ENCODE data around the gene FOXR1. TPM values are rescaled to one million over a fixed set of nuclear protein-coding genes. Genes with fewer than 3 reads are reported as not detected.

Gene FOXR1
- total and polyA plus RNA-seq, 2 of the 8 experiments (the other 6 are each of a cell fraction or from before 2014, with no cell fraction given): not detected

DNA sequence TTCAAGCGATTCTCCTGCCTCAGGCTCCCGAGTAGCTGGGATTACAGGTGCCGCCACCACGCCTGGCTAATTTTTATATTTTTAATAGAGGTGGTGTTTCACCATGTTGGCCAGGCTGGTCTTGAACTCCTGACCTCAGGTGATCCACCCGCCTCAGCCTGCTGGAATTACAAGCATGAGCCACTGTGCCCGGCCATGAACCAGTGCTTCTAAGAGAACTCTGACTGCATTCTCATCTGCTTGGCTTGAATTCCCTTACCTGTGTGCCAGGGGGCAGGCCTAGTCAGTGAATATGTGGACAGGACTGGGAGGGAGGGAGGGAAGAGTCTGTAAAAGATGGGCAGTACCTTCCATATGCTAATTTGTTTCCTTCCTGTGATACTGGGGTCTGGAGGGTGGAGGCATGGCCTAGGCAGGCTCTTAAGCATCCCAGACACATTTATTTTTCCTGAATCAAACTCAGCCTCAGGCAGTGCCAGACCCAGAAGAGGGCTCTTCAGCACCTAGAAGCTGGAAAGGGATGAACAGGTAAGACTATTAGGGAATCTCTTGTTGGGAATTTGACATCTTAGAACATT, 40.0 kb downstream of the FOXR1 start:
- Histone ChIP-seq H3K79me2 (ENCODE audit: control insufficient read depth in 1 of 2, insufficient read depth in 2 of 2, low read length in 2 of 2) (peaks cover 0 to 7% of the 10 kb centered on the region in 2 experiments; a peak in 2 of 4 replicates), H4K91ac (replicated peaks; ENCODE audit: insufficient read length, low read length) (no peak overlapping the region), H2BK120ac (replicated peaks; ENCODE audit: low read depth, low read length) (no peak overlapping the region), H3K4ac (replicated peaks; ENCODE audit: insufficient read length, low read depth, low read length) (no peak overlapping the region), H4K20me1 (replicated peaks in 1 of 2; ENCODE audit: control insufficient read depth in 1 of 2, insufficient read depth in 2 of 2, low read length in 2 of 2) (peaks cover 3 to 4% of the 10 kb centered on the region in 2 experiments), H4K8ac (ENCODE audit: extremely low read depth, insufficient read depth, low read length) (no peak overlapping the region), H4K5ac (ENCODE audit: insufficient read length, low read depth, low read length) (no peak overlapping the region), H3K4me3 (ENCODE audit: extremely low read depth in 1 of 4, insufficient read depth in 2 of 4, low read depth in 3 of 4, low read length in 4 of 4) (no peak overlapping the region), H2BK20ac (ENCODE audit: low read length) (no peak overlapping the region), H3K27ac (ENCODE audit: low read depth, low read length) (no peak overlapping the region), H3K14ac (ENCODE audit: insufficient read length) (no peak overlapping the region), H3K9ac (replicated peaks in 1 of 4; ENCODE audit: extremely low read depth in 1 of 4, low read depth in 3 of 4, low read length in 3 of 4) (no peak overlapping the region), H3K9me3 (ENCODE audit: insufficient read depth in 2 of 2, low read depth in 1 of 2, low read length in 1 of 2) (no peaks in the 10 kb centered on the region), H2BK15ac (ENCODE audit: low read length) (no peak overlapping the region), H3K18ac (ENCODE audit: extremely low read depth, low read length) (no peak overlapping the region), H2AFZ (ENCODE audit: low read length) (no peak overlapping the region), H3K4me1 (replicated peaks in 1 of 4; ENCODE audit: control insufficient read depth in 3 of 4, insufficient read depth in 4 of 4, low read length in 3 of 4) (0 out of 7 replicates have a peak, but pooled peaks cover 0 to under 1% (median 0%) of the 10 kb centered on the region in 4 experiments), H2BK12ac (ENCODE audit: low read depth, low read length) (no peak overlapping the region), H3K4me2 (ENCODE audit: insufficient read depth in 1 of 2, low read depth in 2 of 2, low read length in 2 of 2) (no peak overlapping the region), H2BK5ac (ENCODE audit: low read depth, low read length) (no peak overlapping the region), H3K79me1 (ENCODE audit: low read depth, low read length) (no peaks in the 10 kb centered on the region), H3K27me3 (replicated peaks in 1 of 4; ENCODE audit: control insufficient read depth in 3 of 4, extremely low read depth in 1 of 4, insufficient read depth in 3 of 4, low read length in 3 of 4) (no peaks in the 10 kb centered on the region), H2AK5ac (ENCODE audit: low read depth, low read length) (no peak overlapping the region), H3K56ac (replicated peaks; ENCODE audit: insufficient read length, low read depth, low read length) (no peak overlapping the region), H3K23me2 (ENCODE audit: low read depth, low read length) (no peaks in the 10 kb centered on the region; the same call in 1 of the 2 replicates), H3K23ac (ENCODE audit: insufficient read length) (no peak overlapping the region), H3K36me3 (ENCODE audit: control insufficient read depth in 2 of 4, insufficient read depth in 4 of 4, low read length in 3 of 4) (peaks cover 30 to 74% (median 56%) of the 10 kb centered on the region in 4 experiments)
- FAIRE-seq: no peak
- POLR2A ChIA-PET (ENCODE audit: partially characterized antibody): interaction anchor here (1.0 to 18.5 kb wide), 4 partner anchors 12 to 46 kb away, joined by 3 to 264 read pairs (median 115); partner anchors contain the start of genes CENATAC and SLC37A4
- DNase-seq (ENCODE audit: low read depth in 1 of 2, low spot score in 2 of 2): no peak
- CTCF ChIA-PET (ENCODE audit: partially characterized antibody): interaction anchor here (0.7 to 1.2 kb wide), 4 partner anchors 17 to 154 kb away, joined by 3 to 5 read pairs (median 4); no protein-coding TSS in a partner anchor
- TF ChIP-seq CHD2 (IDR thresholded peaks at IDR 0.05; ENCODE audit: low read length): no peak
- no peak for TF ChIP-seq RAD21 (IDR thresholded peaks at IDR 0.05 in 1 of 2, conservative IDR thresholded peaks at IDR 0.05 in 1 of 2; ENCODE audit: low read depth in 2 of 2, low read length in 2 of 2)
- 92% methylated on average over 5 of the region's 6 CpGs; no CpG with 5 or more reads in 1 of the 2 experiments for WGBS, 2 experiments (ENCODE audit: extremely low coverage in 1 of 2, insufficient coverage in 1 of 2, insufficient read length in 1 of 2, insufficient replicate concordance in 2 of 2, low coverage in 1 of 2, low lambda C conversion rate in 2 of 2, missing lambda C conversion rate in 1 of 2)

Measured in H1 (cell line).